ENCODE data around the gene CAPN5. TPM values are rescaled to one million over a fixed set of nuclear protein-coding genes. Genes with fewer than 3 reads are reported as not detected.

Gene CAPN5
- total and polyA plus RNA-seq, 2 of the 8 experiments (the other 6 are each of a cell fraction or from before 2014, with no cell fraction given) = 21.5 to 22.4 TPM

- TF ChIP-seq ATF2 (IDR thresholded peaks at IDR 0.05; ENCODE audit: low read length) (no peak), JUN (IDR thresholded peaks at IDR 0.05; ENCODE audit: low read depth, low read length) (no peak), RXRA (IDR thresholded peaks at IDR 0.05; ENCODE audit: insufficient read depth, low read depth, low read length) (no peak)
Measured at GRCh38 chr11:77055913-77056312, 10.9 kb upstream of the CAPN5 start (continued).
